NCI-H1694 (cell line): ENCODE measurements around the gene DNAH1.
"Not testable (repeated sequence)": the region's sequence is repeated elsewhere in the genome, so short reads cannot be mapped to it uniquely, and the experiment has no call there.

Experiments used
- DNase-seq: peaks from one replicate; lab custom pipeline; 2025; lab: John Stamatoyannopoulos, UW

The DNAH1 gene

GRCh38 chr3:52333869-52334557 is 17.9 kb downstream of the DNAH1 start:
- DNase-seq: no peak

GRCh38 chr3:52338131-52338530 is 22.0 kb downstream of the DNAH1 start:
- DNase-seq: not testable (repeated sequence)

- DNase-seq: peak; percentile 14
These were observed 23.5 kb downstream of the DNAH1 start for GRCh38 chr3:52339612-52340011.

GRCh38 chr3:52341123-52341522 is 25.0 kb downstream of the DNAH1 start:
- no peak for DNase-seq

GRCh38 chr3:52343946-52344600 is 28.0 kb downstream of the DNAH1 start:
- no peak for DNase-seq

- no peak for DNase-seq
These were observed 29.5 kb downstream of the DNAH1 start for GRCh38 chr3:52345521-52346109.

GRCh38 chr3:52346623-52347530 is 30.8 kb downstream of the DNAH1 start:
- no peak for DNase-seq

GRCh38 chr3:52347716-52348635 is 31.9 kb downstream of the DNAH1 start:
- no peak for DNase-seq

GRCh38 chr3:52349131-52349530 is 33.0 kb downstream of the DNAH1 start:
- DNase-seq: no peak

GRCh38 chr3:52349611-52350395 is 33.7 kb downstream of the DNAH1 start:
- no peak for DNase-seq

- DNase-seq: no peak
These were observed 34.3 kb downstream of the DNAH1 start for GRCh38 chr3:52350416-52350815.

- DNase-seq: no peak
These were observed 35.1 kb downstream of the DNAH1 start for GRCh38 chr3:52350981-52351761.

- DNase-seq: no peak
These were observed 35.7 kb downstream of the DNAH1 start for GRCh38 chr3:52351762-52352368.

- no peak for DNase-seq
These were observed 36.4 kb downstream of the DNAH1 start for GRCh38 chr3:52352566-52352965.

GRCh38 chr3:52353291-52353855 is 37.3 kb downstream of the DNAH1 start:
- DNase-seq: no peak

GRCh38 chr3:52354676-52355075 is 38.6 kb downstream of the DNAH1 start:
- no peak for DNase-seq

GRCh38 chr3:52355526-52355925 is 39.4 kb downstream of the DNAH1 start:
- DNase-seq: no peak

- DNase-seq: no peak
These were observed 40.0 kb downstream of the DNAH1 start for GRCh38 chr3:52356126-52356525.
